IMR-90 (cell line): Measurements from ENCODE around the gene RPTOR. TPM values are rescaled to one million over a fixed set of nuclear protein-coding genes. Genes with fewer than 3 reads are reported as not detected.
A peak's percentile ranks its signal among the peaks of the same experiment; 100 is the strongest.

Source experiments
- ATAC-seq: fragments of 200-7000 bp; cut with Tn5 transposase; 2 replicates; pipeline ENCODE4 v1.9.1; 2020; ENCODE audit warnings: low read depth, mild to moderate bottlenecking, moderate library complexity
- BruUV-seq: library from RNA; stranded (reverse); fragments of 400-500 nt; replicated peaks from 2 replicates; lab custom pipeline; 2021; lab: Mats Ljungman, UMichigan
- CTCF ChIA-PET: fragments of 300-600 bp; formaldehyde crosslinking; extraction: SDS; loops from one replicate; lab custom pipeline; 2021; ENCODE audit warnings: antibody characterized with exemption; lab: Yijun Ruan, JAX
- POLR2A ChIA-PET: fragments of 300-600 bp; sonication (Branson Sonifier 250); formaldehyde crosslinking; loops from one replicate; lab custom pipeline; 2022; ENCODE audit warnings: antibody characterized with exemption; ENCODE audit not compliant: unreplicated experiment; lab: Charles Lee
- DNase-seq: peaks from one replicate; pipeline ENCODE4 v3.0.0; 2013
- H2AFZ ChIP-seq: replicated peaks from 2 replicates; pipeline ENCODE3; 2013; ENCODE audit warnings: low read length, mild to moderate bottlenecking; ENCODE audit not compliant: poor library complexity
- H2AK5ac ChIP-seq: 2 replicates; pipeline ENCODE4 v1.6.1; 2013; ENCODE audit warnings: low read depth, low read length, inconsistent platforms
- H2AK9ac ChIP-seq: replicated peaks from 2 replicates; pipeline ENCODE3; 2013; ENCODE audit warnings: mild to moderate bottlenecking, low read depth, low read length, moderate library complexity; ENCODE audit not compliant: poor library complexity
- H2BK120ac ChIP-seq: 2 replicates; pipeline ENCODE4 v1.6.1; 2013; ENCODE audit warnings: low read depth, low read length, inconsistent platforms
- H2BK15ac ChIP-seq: 3 replicates; pipeline ENCODE4 v1.6.1; 2013; ENCODE audit warnings: low read depth, low read length, inconsistent platforms
- H2BK20ac ChIP-seq: 2 replicates; pipeline ENCODE4 v1.6.1; 2013; ENCODE audit warnings: low read depth, mild to moderate bottlenecking, inconsistent platforms, low read length, moderate library complexity
- H2BK5ac ChIP-seq: 2 replicates; pipeline ENCODE4 v1.6.1; 2013; ENCODE audit warnings: mild to moderate bottlenecking, low read depth, low read length, inconsistent platforms; ENCODE audit not compliant: poor library complexity, severe bottlenecking
- H3K14ac ChIP-seq: replicated peaks from 2 replicates; pipeline ENCODE4 v1.6.1; 2013; ENCODE audit warnings: low read depth, low read length, inconsistent platforms
- H3K18ac ChIP-seq: 2 replicates; pipeline ENCODE4 v1.6.1; 2013; ENCODE audit warnings: low read depth, low read length, control low read depth
- H3K23ac ChIP-seq: 2 replicates; pipeline ENCODE4 v1.6.1; 2013; ENCODE audit warnings: low read depth, low read length, inconsistent platforms
- H3K27ac ChIP-seq: 2 replicates; pipeline ENCODE4 v1.5.1; 2013; ENCODE audit warnings: mild to moderate bottlenecking, control low read depth, low read length; ENCODE audit not compliant: insufficient read depth
- H3K27me3 ChIP-seq: 2 replicates; pipeline ENCODE4 v1.6.1; 2013; ENCODE audit warnings: low read length; ENCODE audit not compliant: control insufficient read depth, insufficient read depth
- H3K36me3 ChIP-seq: 2 replicates; pipeline ENCODE4 v1.6.1; 2013; ENCODE audit warnings: low read length, mixed read lengths; ENCODE audit not compliant: control insufficient read depth, insufficient read depth
- H3K4ac ChIP-seq: 2 replicates; pipeline ENCODE4 v1.6.1; 2013; ENCODE audit warnings: low read depth, low read length, inconsistent platforms
- H3K4me1 ChIP-seq: 2 replicates; pipeline ENCODE4 v1.6.1; 2013; ENCODE audit warnings: low read length, mixed read lengths; ENCODE audit not compliant: control insufficient read depth, insufficient read depth
- H3K4me2 ChIP-seq: 2 replicates; pipeline ENCODE4 v1.6.1; 2013; ENCODE audit warnings: low read depth, mild to moderate bottlenecking, control low read depth, low read length, moderate library complexity
- H3K4me3 ChIP-seq: 2 replicates; pipeline ENCODE4 v1.5.1; 2013; ENCODE audit warnings: low read depth, mild to moderate bottlenecking, control low read depth, low read length, moderate library complexity; ENCODE audit not compliant: insufficient read depth
- H3K56ac ChIP-seq: 2 replicates; pipeline ENCODE4 v1.6.1; 2013; ENCODE audit warnings: low read length, inconsistent platforms; ENCODE audit not compliant: insufficient read depth; ENCODE audit errors: extremely low read depth
- H3K79me1 ChIP-seq, 2 experiments: 2 replicates each; pipeline ENCODE4 v1.6.1; 2013; ENCODE audit warnings: low read length in 2 of 2, inconsistent platforms in 1 of 2, low read depth in 1 of 2
- H3K9ac ChIP-seq: 2 replicates; pipeline ENCODE4 v1.6.1; 2013; ENCODE audit warnings: low read depth, low read length, control low read depth
- H3K9me1 ChIP-seq: 2 replicates; pipeline ENCODE4 v1.6.1; 2013; ENCODE audit warnings: low read length, inconsistent platforms; ENCODE audit not compliant: insufficient read depth
- H3K9me3 ChIP-seq: 2 replicates; pipeline ENCODE4 v1.6.1; 2013; ENCODE audit warnings: low read length; ENCODE audit not compliant: control insufficient read depth, insufficient read depth
- H4K20me1 ChIP-seq: 2 replicates; pipeline ENCODE4 v1.6.1; 2013; ENCODE audit warnings: low read length, inconsistent platforms; ENCODE audit not compliant: insufficient read depth
- H4K5ac ChIP-seq: 2 replicates; pipeline ENCODE4 v1.6.1; 2013; ENCODE audit warnings: mild to moderate bottlenecking, low read depth, low read length, control low read depth
- H4K8ac ChIP-seq, 2 experiments: 2 replicates each; pipeline ENCODE4 v1.6.1; 2013; ENCODE audit warnings: low read depth in 2 of 2, low read length in 2 of 2, control low read depth in 1 of 2, inconsistent platforms in 1 of 2
- H4K91ac ChIP-seq: 2 replicates; pipeline ENCODE4 v1.6.1; 2013; ENCODE audit warnings: low read depth, low read length, inconsistent platforms; ENCODE audit not compliant: insufficient read depth
- CEBPB ChIP-seq: IDR thresholded peaks from 2 replicates; pipeline ENCODE4 v1.6.1; 2012; ENCODE audit warnings: low read depth, low read length, improper control_type of control experiment
- CTCF ChIP-seq: conservative IDR thresholded peaks from 2 replicates; pipeline ENCODE4 v1.5.1; 2012; ENCODE audit warnings: mild to moderate bottlenecking, low read depth, low read length, improper control_type of control experiment
- RAD21 ChIP-seq: IDR thresholded peaks from 2 replicates; pipeline ENCODE4 v1.6.1; 2012; ENCODE audit warnings: low read length, improper control_type of control experiment
- WGBS, 2 experiments: methylation state at CpG; one replicate each; pipeline versions ENCODE4 v1.1.5 to v1.1.7; 2013; ENCODE audit warnings: missing lambda C conversion rate in 2 of 2; ENCODE audit not compliant: insufficient read length in 1 of 2; ENCODE audit errors: extremely low coverage in 2 of 2; 5-methylcytosine and 5-hydroxymethylcytosine counted together
- dilution Hi-C: fragments of 300-500 bp; cut with HindIII; formaldehyde crosslinking; loops from one replicate; pipeline ENCODE4 v1.14.3; 2018; ENCODE audit warnings: low sequenced_read_pairs; ENCODE audit not compliant: unreplicated experiment
- in situ Hi-C: fragments of 300-500 bp; cut with MboI; formaldehyde crosslinking; loops from 3 replicates; pipeline ENCODE4 v1.14.3; 2019; ENCODE audit warnings: low sequenced_read_pairs, inconsistent platforms, mixed read lengths
- intact Hi-C: fragments of 100-400 bp; cut with micrococcal nuclease; formaldehyde crosslinking; loops from 2 replicates; pipeline ENCODE4 v1.10.0; 2022
- polyA plus RNA-seq, 3 experiments: library from polyadenylated mRNA; depleted of rRNA; stranded (reverse); fragments of >200 nt; gene quantifications; 2 replicates each; pipeline ENCODE4 v1.2.3, GENCODE V29; 2012; ENCODE audit warnings: low replicate concordance in 1 of 3
- total RNA-seq: library from RNA; depleted of rRNA; stranded (reverse); fragments of >200 nt; gene quantifications from 2 replicates; pipeline ENCODE4 v1.2.3, GENCODE V29; 2012

RPTOR gene
- total and polyA plus RNA-seq, 2 of the 4 experiments (the other 2 are of a cell fraction), result 10.8 to 14.7 TPM

GRCh38 chr17:80948976-80949450, 404.4 kb downstream of the RPTOR start:
- Histone ChIP-seq H3K9me1 (no peaks in the 10 kb centered on the region), H3K79me1 (no peaks in the 10 kb centered on the region), H3K9ac (no peak overlapping the region), H2AFZ (no peak overlapping the region), H3K4me3 (no peak overlapping the region), H4K8ac (no peak overlapping the region), H3K23ac (no peak overlapping the region), H3K36me3 (peaks cover 32% of the 10 kb centered on the region), H3K27ac (no peak overlapping the region), H3K9me3 (no peaks in the 10 kb centered on the region), H3K4me1 (no peaks in the 10 kb centered on the region), H3K14ac (no peak overlapping the region), H2BK120ac (no peak overlapping the region), H2AK9ac (peak overlapping the region; percentile 55), H3K4ac (no peak overlapping the region), H2BK15ac (no peak overlapping the region), H2BK20ac (no peak overlapping the region), H4K5ac (no peak overlapping the region), H3K56ac (no peak overlapping the region), H4K20me1 (no peaks in the 10 kb centered on the region), H4K91ac (no peak overlapping the region), H3K18ac (no peak overlapping the region), H2BK5ac (no peak overlapping the region), H3K4me2 (no peak overlapping the region), H2AK5ac (no peak overlapping the region), H3K27me3 (no peaks in the 10 kb centered on the region)
- dilution Hi-C loops, result no loop called here
- in situ Hi-C loops, result no loop called here
- TF ChIP-seq CEBPB (no peak), RAD21 (peak; percentile 12; the same call in 1 of the 2 replicates), CTCF (peak; percentile 14; the same call in 1 of the 2 replicates)
- CTCF ChIA-PET, result no interaction called here
- POLR2A ChIA-PET, result no interaction called here
- ATAC-seq, result peak; percentile 27; the same call in 1 of the 2 replicates
- no peak for DNase-seq
- intact Hi-C loops, result no loop called here
- no TSS peak for BruUV-seq
- 60% methylated on average over 7 of the region's 16 CpGs; no CpG with 5 or more reads in 1 of the 2 experiments for WGBS, 2 experiments
